PC-3 (cell line): ENCODE measurements around the gene ERGIC2. TPM values are rescaled to one million over a fixed set of nuclear protein-coding genes. Genes with fewer than 3 reads are reported as not detected.

Source experiments
- ATAC-seq: fragments of 200-7000 bp; cut with Tn5 transposase; 2 replicates; pipeline ENCODE4 v1.9.1; 2020; ENCODE audit warnings: mild to moderate bottlenecking, moderate library complexity
- BruUV-seq: library from RNA; stranded (reverse); fragments of 400-500 nt; replicated peaks from 2 replicates; lab custom pipeline; 2021; lab: Mats Ljungman, UMichigan
- CTCF ChIA-PET: fragments of 300-600 bp; sonication (Branson Sonifier 250); formaldehyde crosslinking; loops from one replicate; lab custom pipeline; 2022; ENCODE audit warnings: antibody characterized with exemption; lab: Charles Lee
- POLR2A ChIA-PET: fragments of 300-600 bp; sonication (Branson Sonifier 250); formaldehyde crosslinking; loops from one replicate; lab custom pipeline; 2022; ENCODE audit warnings: antibody characterized with exemption; ENCODE audit not compliant: unreplicated experiment; lab: Charles Lee
- DNase-seq: peaks from one replicate; pipeline ENCODE4 v3.0.0-alpha.2; 2015
- H2AFZ ChIP-seq: fragments of 300-600 bp; sonication (generic); 2 replicates; pipeline ENCODE4 v1.6.0; 2016; ENCODE audit warnings: antibody characterized with exemption, low read length
- H3F3A ChIP-seq: fragments of 300-600 bp; sonication (generic); one replicate; pipeline ENCODE4 v1.6.0; 2017; ENCODE audit warnings: antibody characterized with exemption, low read length, control low read depth, mild to moderate bottlenecking; ENCODE audit not compliant: unreplicated experiment
- H3K27ac ChIP-seq: fragments of 300-600 bp; sonication (generic); 2 replicates; pipeline ENCODE4 v1.5.1; 2016; ENCODE audit warnings: mild to moderate bottlenecking, low read length
- H3K27me3 ChIP-seq: fragments of 300-600 bp; sonication (generic); 2 replicates; pipeline ENCODE4 v1.6.1; 2016; ENCODE audit warnings: low read length, mixed read lengths
- H3K36me3 ChIP-seq: fragments of 300-600 bp; sonication (generic); 2 replicates; pipeline ENCODE4 v1.6.1; 2016; ENCODE audit warnings: low read depth, mixed run types, low read length, mixed read lengths
- H3K4me1 ChIP-seq: fragments of 300-600 bp; sonication (generic); 2 replicates; pipeline ENCODE4 v1.5.1; 2016; ENCODE audit warnings: low read length; ENCODE audit not compliant: insufficient read depth
- H3K4me2 ChIP-seq: fragments of 300-600 bp; sonication (generic); 2 replicates; pipeline ENCODE4 v1.6.0; 2016; ENCODE audit warnings: low read length
- H3K4me3 ChIP-seq: fragments of 300-600 bp; sonication (generic); 2 replicates; pipeline ENCODE4 v1.5.1; 2016; ENCODE audit warnings: mild to moderate bottlenecking, low read length, mixed read lengths
- H3K79me2 ChIP-seq: fragments of 300-600 bp; sonication (generic); 2 replicates; pipeline ENCODE4 v1.6.1; 2017; ENCODE audit warnings: low read length, mixed read lengths
- H3K9ac ChIP-seq: fragments of 300-600 bp; sonication (generic); 2 replicates; pipeline ENCODE4 v1.6.0; 2016; ENCODE audit warnings: mild to moderate bottlenecking, low read length
- H3K9me2 ChIP-seq: fragments of 300-600 bp; sonication (generic); replicated peaks from 2 replicates; pipeline ENCODE4 v1.6.1; 2016; ENCODE audit warnings: mixed run types, low read length, mixed read lengths
- H3K9me3 ChIP-seq: fragments of 300-600 bp; sonication (generic); 2 replicates; pipeline ENCODE4 v1.6.1; 2016; ENCODE audit warnings: low read length, mixed read lengths
- H4K20me1 ChIP-seq: fragments of 300-600 bp; sonication (generic); 2 replicates; pipeline ENCODE4 v1.6.1; 2016; ENCODE audit warnings: low read length, mixed read lengths
- CTCF ChIP-seq: fragments of 300-600 bp; sonication (generic); conservative IDR thresholded peaks from 2 replicates; pipeline ENCODE4 v1.5.1; 2017; ENCODE audit warnings: antibody characterized with exemption, low read depth, mild to moderate bottlenecking, low read length
- EZH2 ChIP-seq: fragments of 300-600 bp; sonication (generic); IDR thresholded peaks from one replicate; pipeline ENCODE4 v1.6.1; 2017; ENCODE audit warnings: antibody characterized with exemption, mild to moderate bottlenecking, low read length; ENCODE audit not compliant: unreplicated experiment
- EZH2phosphoT487 ChIP-seq: fragments of 300-600 bp; sonication (generic); IDR thresholded peaks from 2 replicates; pipeline ENCODE4 v1.6.1; 2018; ENCODE audit warnings: mild to moderate bottlenecking, antibody characterized with exemption, low read length, borderline replicate concordance
- intact Hi-C: fragments of 100-400 bp; cut with micrococcal nuclease; formaldehyde crosslinking; loops from 2 replicates; pipeline ENCODE4 v1.9.0; 2023
- total RNA-seq: library from RNA; depleted of rRNA; stranded (reverse); fragments of >200 nt; gene quantifications from 2 replicates; pipeline ENCODE4 v1.2.3, GENCODE V29; 2014

Gene ERGIC2
- total RNA-seq, 1 experiment from 2014 or later = 184 TPM

GRCh38 chr12:29329411-29329810 lies 51.6 kb downstream of the ERGIC2 start:
- Histone ChIP-seq H3K4me1 (no peaks in the 10 kb centered on the region), H3F3A (no peaks in the 10 kb centered on the region), H3K27ac (no peak overlapping the region), H3K27me3 (no peaks in the 10 kb centered on the region), H3K9me3 (no peaks in the 10 kb centered on the region), H4K20me1 (no peaks in the 10 kb centered on the region), H2AFZ (no peak overlapping the region), H3K79me2 (no peaks in the 10 kb centered on the region), H3K9me2 (no peaks in the 10 kb centered on the region), H3K4me3 (no peak overlapping the region), H3K4me2 (no peak overlapping the region), H3K9ac (no peak overlapping the region), H3K36me3 (no peaks in the 10 kb centered on the region)
- intact Hi-C loops = no loop called here
- BruUV-seq = no TSS peak
- DNase-seq (no peak), ATAC-seq (no peak)
- POLR2A ChIA-PET = interaction anchor here (0.5 to 0.7 kb wide), 4 partner anchors 8 to 1249 kb away, joined by 3 to 6 read pairs (median 5); partner anchors contain the start of gene ERGIC2
- TF ChIP-seq CTCF (no peak), EZH2phosphoT487 (no peak), EZH2 (no peak)
- CTCF ChIA-PET = no interaction called here

DNA sequence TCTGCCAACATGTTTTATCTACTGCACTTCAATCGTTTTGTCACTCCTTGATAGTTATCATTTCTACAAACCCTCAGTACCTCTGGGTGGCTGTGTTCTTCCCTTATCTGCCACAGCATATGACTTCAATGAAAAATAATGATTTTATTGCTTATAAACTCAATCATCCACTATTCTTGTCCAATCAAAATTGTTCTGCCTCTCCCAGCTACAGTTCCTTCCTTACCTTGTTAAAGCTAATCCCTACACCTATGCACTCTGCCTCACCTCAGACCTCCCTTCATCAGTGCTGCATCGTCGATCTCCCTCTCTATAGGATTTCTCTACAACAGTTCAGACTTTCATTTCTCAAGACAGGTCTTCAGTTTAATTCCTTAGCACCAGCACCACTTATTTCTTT lies 58.8 kb downstream of the ERGIC2 start:
- Histone ChIP-seq H3K4me3 (no peak overlapping the region), H3F3A (peaks cover 7% of the 10 kb centered on the region), H3K27me3 (no peaks in the 10 kb centered on the region), H3K4me1 (peaks cover 31% of the 10 kb centered on the region), H3K9me2 (no peaks in the 10 kb centered on the region), H4K20me1 (no peaks in the 10 kb centered on the region), H2AFZ (no peak overlapping the region), H3K9ac (no peak overlapping the region), H3K27ac (no peak overlapping the region), H3K36me3 (peaks cover 3% of the 10 kb centered on the region; the same call in 1 of the 2 replicates), H3K79me2 (no peaks in the 10 kb centered on the region), H3K9me3 (no peaks in the 10 kb centered on the region), H3K4me2 (no peak overlapping the region)
- ATAC-seq = no peak
- TF ChIP-seq EZH2 = no peak
- BruUV-seq = no TSS peak
- intact Hi-C loops = no loop called here
- CTCF ChIA-PET = no interaction called here
- POLR2A ChIA-PET = interaction anchor here (0.7 kb wide), 1 partner anchor 7 kb away, joined by 6 read pairs; no protein-coding TSS in a partner anchor
- DNase-seq = no peak

DNA sequence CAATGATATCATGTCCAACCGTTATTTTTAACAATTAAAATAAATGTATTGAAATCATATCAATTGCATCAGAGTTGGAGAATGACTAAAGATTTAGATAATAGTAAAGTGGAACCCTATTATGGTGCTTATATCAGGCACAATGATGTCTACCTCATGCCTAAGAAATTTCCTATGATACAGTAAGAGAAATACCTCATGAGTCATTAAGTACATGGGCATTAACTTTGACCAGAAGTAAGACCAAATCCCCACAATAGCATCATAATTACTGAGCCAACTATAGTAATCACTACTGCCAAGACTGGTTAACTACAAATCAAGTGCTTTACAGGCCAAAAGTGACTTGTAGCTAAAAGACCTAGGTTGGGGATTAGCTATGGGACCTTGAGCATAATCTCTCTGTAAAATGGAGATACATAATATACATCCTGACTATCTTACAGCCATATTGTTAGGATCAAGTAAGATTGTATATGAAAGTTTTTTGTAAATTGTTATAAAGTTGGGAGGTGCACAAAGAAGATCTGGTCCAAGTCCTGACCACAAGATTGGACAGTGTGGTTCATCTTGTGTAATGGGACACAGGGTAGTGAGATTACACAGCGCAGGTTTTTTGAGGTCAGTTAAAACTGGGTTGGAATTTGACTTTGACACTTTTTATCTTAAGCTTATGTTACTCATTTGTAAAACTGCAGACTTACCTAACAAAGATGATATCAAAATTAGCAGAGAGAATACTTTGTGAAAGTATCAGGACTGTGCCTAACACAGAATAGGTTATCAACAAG lies 60.5 kb downstream of the ERGIC2 start:
- peak; percentile 84 for ATAC-seq
- no peak overlapping the region for H2AFZ ChIP-seq
- H3K9ac ChIP-seq = no peak overlapping the region
- H4K20me1 ChIP-seq = no peaks in the 10 kb centered on the region
- POLR2A ChIA-PET = interaction anchor here (0.6 kb wide), 1 partner anchor 108 kb away, joined by 4 read pairs; no protein-coding TSS in a partner anchor
- DNase-seq = peak; percentile 98
- H3F3A ChIP-seq = peaks cover 7% of the 10 kb centered on the region
- intact Hi-C loops = loop anchor here (2.0 kb wide), 3 partner anchors 14 to 60 kb away; partner anchors contain the start of gene ERGIC2
- H3K4me3 ChIP-seq = no peak overlapping the region
- no peaks in the 10 kb centered on the region for H3K79me2 ChIP-seq
- peak overlapping the region; percentile 5 for H3K4me2 ChIP-seq
- no peaks in the 10 kb centered on the region for H3K27me3 ChIP-seq
- CTCF ChIA-PET = interaction anchor here (0.7 to 1.0 kb wide), 2 partner anchors 61 to 234 kb away, joined by 3 to 4 read pairs; partner anchors contain the start of gene ERGIC2
- H3K9me3 ChIP-seq = no peaks in the 10 kb centered on the region
- no peak for TF ChIP-seq CTCF
- TF ChIP-seq EZH2phosphoT487 = no peak
- no peak for TF ChIP-seq EZH2
- H3K9me2 ChIP-seq = no peaks in the 10 kb centered on the region
- H3K27ac ChIP-seq = peak overlapping the region; percentile 30
- peaks cover 38% of the 10 kb centered on the region for H3K4me1 ChIP-seq
- peaks cover 3% of the 10 kb centered on the region; the same call in 1 of the 2 replicates for H3K36me3 ChIP-seq
- BruUV-seq = no TSS peak
